ENCODE data around the gene GMIP. TPM values are rescaled to one million over a fixed set of nuclear protein-coding genes. Genes with fewer than 3 reads are reported as not detected.

Gene GMIP
- total RNA-seq, 4 donors from 2014 or later = 10.1 to 14.4 (median 13.4) TPM

DNA sequence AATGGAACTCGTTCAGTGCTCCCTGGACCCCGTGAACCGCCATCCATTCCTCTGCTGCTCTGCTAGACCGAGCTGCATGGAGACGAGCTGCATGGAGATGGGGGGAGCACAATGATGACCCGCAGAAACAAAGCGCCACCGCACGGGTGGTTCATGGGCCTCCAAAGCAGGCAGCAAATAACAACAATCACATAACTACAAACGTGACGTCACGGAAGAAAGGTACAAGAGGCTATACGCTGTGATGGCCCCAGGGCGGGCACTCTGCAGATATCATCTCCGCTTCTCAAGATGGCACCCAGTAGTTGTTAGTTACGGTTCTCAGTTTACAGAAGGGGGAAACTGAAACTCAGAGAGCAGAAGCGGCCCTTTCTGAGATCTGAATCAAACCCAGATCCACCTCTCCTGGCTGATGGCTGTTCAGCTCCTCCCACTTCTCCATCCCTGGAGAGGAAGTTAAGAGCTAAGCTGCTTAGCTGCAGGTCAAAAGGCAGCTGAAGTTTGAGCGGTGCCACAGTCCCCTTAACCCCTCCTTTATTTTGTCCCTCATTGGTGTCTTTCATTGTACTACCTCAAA lies 18.3 kb upstream of the GMIP start:
- Histone ChIP-seq H3K4me3 (no peak overlapping the region), H3K36me3 (peaks cover 31% of the 10 kb centered on the region), H3K27ac (no peak overlapping the region), H3K27me3 (no peaks in the 10 kb centered on the region), H3K4me1 (peaks cover 26% of the 10 kb centered on the region), H3K9me3 (no peaks in the 10 kb centered on the region)
- no peak for TF ChIP-seq EP300 (IDR thresholded peaks at IDR 0.05)
- TF ChIP-seq, protein P1, sequence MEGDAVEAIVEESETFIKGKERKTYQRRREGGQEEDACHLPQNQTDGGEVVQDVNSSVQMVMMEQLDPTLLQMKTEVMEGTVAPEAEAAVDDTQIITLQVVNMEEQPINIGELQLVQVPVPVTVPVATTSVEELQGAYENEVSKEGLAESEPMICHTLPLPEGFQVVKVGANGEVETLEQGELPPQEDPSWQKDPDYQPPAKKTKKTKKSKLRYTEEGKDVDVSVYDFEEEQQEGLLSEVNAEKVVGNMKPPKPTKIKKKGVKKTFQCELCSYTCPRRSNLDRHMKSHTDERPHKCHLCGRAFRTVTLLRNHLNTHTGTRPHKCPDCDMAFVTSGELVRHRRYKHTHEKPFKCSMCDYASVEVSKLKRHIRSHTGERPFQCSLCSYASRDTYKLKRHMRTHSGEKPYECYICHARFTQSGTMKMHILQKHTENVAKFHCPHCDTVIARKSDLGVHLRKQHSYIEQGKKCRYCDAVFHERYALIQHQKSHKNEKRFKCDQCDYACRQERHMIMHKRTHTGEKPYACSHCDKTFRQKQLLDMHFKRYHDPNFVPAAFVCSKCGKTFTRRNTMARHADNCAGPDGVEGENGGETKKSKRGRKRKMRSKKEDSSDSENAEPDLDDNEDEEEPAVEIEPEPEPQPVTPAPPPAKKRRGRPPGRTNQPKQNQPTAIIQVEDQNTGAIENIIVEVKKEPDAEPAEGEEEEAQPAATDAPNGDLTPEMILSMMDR (IDR thresholded peaks at IDR 0.05) = no peak
- no peak for TF ChIP-seq POLR2A (IDR thresholded peaks at IDR 0.05)
- TF ChIP-seq POLR2AphosphoS5 (IDR thresholded peaks at IDR 0.05) = no peak
- 75% methylated on average over 18 of the region's 18 CpGs for WGBS
- peak in 1 of 2 donors; percentile 57 for DNase-seq (ENCODE audit: low spot score in 2 of 2)

DNA sequence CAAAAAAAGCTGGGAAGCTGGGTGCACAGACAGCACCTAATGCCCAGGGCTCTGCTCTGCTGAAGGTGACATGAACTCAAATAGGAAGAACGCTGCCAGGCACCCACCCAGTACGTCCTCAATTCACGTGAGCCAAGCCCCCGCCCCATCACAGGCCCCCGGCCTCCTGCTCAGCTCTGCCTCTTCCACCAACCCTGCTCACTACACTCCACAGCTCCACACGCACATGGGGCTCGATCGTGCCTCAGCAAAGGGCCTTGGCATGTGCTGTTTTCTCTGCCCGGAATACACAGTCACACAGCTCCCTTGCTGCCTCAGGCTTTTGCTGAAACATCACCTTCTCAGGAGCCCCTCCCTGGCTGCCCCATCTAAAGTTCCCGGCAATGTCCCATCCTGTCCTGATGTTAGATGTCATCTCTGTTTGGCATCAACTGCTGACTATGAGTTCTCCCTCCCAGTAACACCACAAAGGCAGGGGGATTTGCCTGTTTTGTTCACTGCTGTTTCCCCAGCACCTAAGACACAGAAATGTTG lies 17.8 kb upstream of the GMIP start:
- Histone ChIP-seq H3K9me3 (no peaks in the 10 kb centered on the region), H3K27me3 (no peaks in the 10 kb centered on the region), H3K4me1 (peaks cover 26% of the 10 kb centered on the region), H3K36me3 (peaks cover 37% of the 10 kb centered on the region), H3K27ac (no peak overlapping the region), H3K4me3 (no peak overlapping the region)
- TF ChIP-seq POLR2AphosphoS5 (IDR thresholded peaks at IDR 0.05) (no peak), EP300 (IDR thresholded peaks at IDR 0.05) (no peak), POLR2A (IDR thresholded peaks at IDR 0.05) (no peak)
- TF ChIP-seq, protein P1 (IDR thresholded peaks at IDR 0.05) = no peak
- 61% methylated on average over 10 of the region's 10 CpGs for WGBS
- no peak for DNase-seq (ENCODE audit: low spot score in 2 of 2)

DNA sequence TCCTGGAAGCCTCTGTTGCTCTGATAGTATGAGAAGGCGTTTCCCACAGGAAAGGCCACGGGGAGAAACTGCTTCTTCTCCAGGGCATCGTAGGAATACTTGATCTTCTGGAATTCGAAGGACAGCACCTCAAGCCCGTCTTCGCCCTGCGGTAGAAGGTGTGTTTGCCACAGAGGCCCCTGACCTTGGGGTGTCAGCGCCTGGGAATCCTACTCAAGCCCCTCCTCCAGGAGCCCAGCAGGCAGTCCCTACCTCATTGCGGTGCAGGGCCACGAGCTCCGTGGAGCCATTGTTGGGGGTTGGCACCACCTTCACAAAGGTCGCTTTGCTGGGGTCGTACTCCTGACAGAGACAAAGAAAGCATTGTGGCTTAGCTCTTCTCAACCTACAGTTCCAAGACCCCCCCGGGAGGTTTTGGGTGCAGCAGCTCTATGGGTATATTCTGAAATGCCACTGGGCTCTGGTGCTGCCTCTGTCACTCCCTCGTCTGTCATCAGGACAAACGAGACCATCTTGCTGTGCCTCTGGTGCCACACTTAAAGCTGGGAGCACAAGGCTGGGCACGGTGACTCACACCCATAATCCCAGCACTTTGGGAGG lies 16.3 kb upstream of the GMIP start:
- Histone ChIP-seq H3K36me3 (peaks cover 51% of the 10 kb centered on the region), H3K9me3 (no peaks in the 10 kb centered on the region), H3K27ac (no peak overlapping the region), H3K4me3 (no peak overlapping the region), H3K27me3 (no peaks in the 10 kb centered on the region), H3K4me1 (peaks cover 26% of the 10 kb centered on the region)
- DNase-seq (ENCODE audit: low spot score in 2 of 2) = no peak
- WGBS = 84% methylated on average over 7 of the region's 17 CpGs
- TF ChIP-seq POLR2AphosphoS5 (IDR thresholded peaks at IDR 0.05) = no peak
- no peak for TF ChIP-seq POLR2A (IDR thresholded peaks at IDR 0.05)
- TF ChIP-seq, protein P1 (IDR thresholded peaks at IDR 0.05) = no peak
- TF ChIP-seq EP300 (IDR thresholded peaks at IDR 0.05) = no peak

DNA sequence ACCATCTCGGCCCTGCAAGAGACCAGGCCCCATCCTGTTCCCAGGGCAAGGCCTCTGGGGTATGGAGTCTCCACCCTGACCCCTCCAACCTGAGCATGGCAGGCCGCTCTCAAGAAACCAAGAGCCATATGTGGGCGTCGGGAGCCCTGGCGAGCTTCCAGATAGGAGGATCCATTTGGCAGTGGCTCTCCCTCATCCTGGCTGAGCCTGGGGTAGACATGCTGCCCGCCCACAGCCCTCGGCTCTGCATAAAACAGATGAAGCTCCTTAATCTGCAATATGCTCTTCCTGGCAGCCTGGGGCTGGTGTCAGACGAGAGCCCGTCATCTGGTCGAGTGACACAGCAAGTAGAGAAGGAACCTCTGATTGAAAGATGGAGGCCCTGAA lies 13.9 kb upstream of the GMIP start:
- Histone ChIP-seq H3K36me3 (peaks cover 75% of the 10 kb centered on the region), H3K27ac (no peak overlapping the region), H3K9me3 (no peaks in the 10 kb centered on the region), H3K4me1 (peaks cover 15% of the 10 kb centered on the region), H3K4me3 (no peak overlapping the region), H3K27me3 (no peaks in the 10 kb centered on the region)
- peak in 1 of 2 donors; percentile 55 for DNase-seq (ENCODE audit: low spot score in 2 of 2)
- WGBS = 52% methylated on average over 8 of the region's 10 CpGs
- TF ChIP-seq POLR2AphosphoS5 (IDR thresholded peaks at IDR 0.05) = no peak
- TF ChIP-seq, protein P1 (IDR thresholded peaks at IDR 0.05) = no peak
- no peak for TF ChIP-seq POLR2A (IDR thresholded peaks at IDR 0.05)
- TF ChIP-seq EP300 (IDR thresholded peaks at IDR 0.05) = no peak
